Ishikawa (cell line): ENCODE results near the gene WDR90.

ENCODE experiments used
- CEBPB ChIP-seq: IDR thresholded peaks from 2 replicates; pipeline ENCODE4 v1.6.1; 2012
- CREB1 ChIP-seq: IDR thresholded peaks from 2 replicates; pipeline ENCODE4 v1.6.1; 2012; ENCODE audit warnings: low read depth
- EP300 ChIP-seq: IDR thresholded peaks from 2 replicates; pipeline ENCODE4 v1.6.1; 2012; ENCODE audit warnings: borderline replicate concordance
- NFIC ChIP-seq: IDR thresholded peaks from 2 replicates; pipeline ENCODE4 v1.6.1; 2012
- RAD21 ChIP-seq: IDR thresholded peaks from 2 replicates; pipeline ENCODE4 v1.6.1; 2012; ENCODE audit warnings: low read depth
- REST ChIP-seq: IDR thresholded peaks from 2 replicates; pipeline ENCODE4 v1.6.1; 2012; ENCODE audit warnings: low read depth, mild to moderate bottlenecking
- YY1 ChIP-seq: IDR thresholded peaks from 2 replicates; pipeline ENCODE4 v1.6.1; 2012; ENCODE audit warnings: low read depth
- TF ChIP-seq, protein P1 (sequence below): IDR thresholded peaks from 2 replicates; pipeline ENCODE4 v1.6.1; 2012

- TF ChIP-seq EP300 (no peak), RAD21 (no peak), NFIC (no peak), YY1 (no peak), CREB1 (no peak), CEBPB (no peak), REST (no peak)
- TF ChIP-seq, protein P1, sequence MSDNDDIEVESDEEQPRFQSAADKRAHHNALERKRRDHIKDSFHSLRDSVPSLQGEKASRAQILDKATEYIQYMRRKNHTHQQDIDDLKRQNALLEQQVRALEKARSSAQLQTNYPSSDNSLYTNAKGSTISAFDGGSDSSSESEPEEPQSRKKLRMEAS = 0 out of 2 replicates have a peak, but pooled peaks have one; percentile 13
Observed at GRCh38 chr16:621526-622105, 27.5 kb upstream of the WDR90 start.
